Suprapubic skin (tissue), 3 donors: ENCODE results near the gene IFNA5.

Experiments used
- POLR2A ChIP-seq, 2 donors: fragments of 450-650 bp; IDR thresholded peaks; one replicate each; pipeline ENCODE4 v1.6.1; 2017; ENCODE audit warnings: antibody characterized with exemption in 2 of 2, mild to moderate bottlenecking in 2 of 2, moderate library complexity in 2 of 2
- TF ChIP-seq, protein P1 (sequence below), 2 donors: fragments of 200-600 bp in 1 of 2; fragments of 450-650 bp in 1 of 2; sonication (generic) in 1 of 2; IDR thresholded peaks; one replicate each; pipeline ENCODE4 v1.5.1; 2016 to 2019; ENCODE audit warnings: antibody characterized with exemption in 2 of 2, mild to moderate bottlenecking in 1 of 2, moderate library complexity in 1 of 2

DNA sequence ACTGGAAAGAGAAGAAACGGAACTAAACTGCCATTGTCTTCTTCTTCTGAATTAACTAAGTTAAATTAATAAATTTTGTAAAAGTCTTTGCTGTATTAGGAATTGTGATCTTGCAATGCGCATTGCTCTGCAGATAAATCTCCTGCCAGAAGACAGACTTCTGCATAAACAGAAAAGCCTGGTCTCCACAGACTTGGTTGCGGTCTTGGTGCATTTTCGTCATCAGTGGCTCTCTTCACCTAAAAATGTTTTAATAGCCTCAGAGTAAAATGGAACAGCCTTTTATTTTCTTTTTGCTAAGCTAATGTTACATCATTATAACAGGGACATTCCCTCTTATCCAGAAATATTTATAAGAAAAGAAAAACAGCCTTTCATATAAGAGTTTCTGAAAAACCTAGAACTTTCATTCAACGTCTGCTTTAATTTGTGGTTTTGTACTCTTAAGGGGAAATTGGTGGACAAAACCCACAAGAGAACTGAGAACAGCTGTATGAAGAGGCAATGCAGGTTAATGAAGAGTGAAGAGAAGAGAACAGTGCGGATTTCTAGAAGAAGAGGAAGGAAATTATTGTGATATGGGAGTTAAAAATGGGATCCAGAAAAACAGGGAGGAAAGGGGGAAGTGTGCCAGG is 10.1 kb downstream of the IFNA5 start:
- TF ChIP-seq, protein P1, sequence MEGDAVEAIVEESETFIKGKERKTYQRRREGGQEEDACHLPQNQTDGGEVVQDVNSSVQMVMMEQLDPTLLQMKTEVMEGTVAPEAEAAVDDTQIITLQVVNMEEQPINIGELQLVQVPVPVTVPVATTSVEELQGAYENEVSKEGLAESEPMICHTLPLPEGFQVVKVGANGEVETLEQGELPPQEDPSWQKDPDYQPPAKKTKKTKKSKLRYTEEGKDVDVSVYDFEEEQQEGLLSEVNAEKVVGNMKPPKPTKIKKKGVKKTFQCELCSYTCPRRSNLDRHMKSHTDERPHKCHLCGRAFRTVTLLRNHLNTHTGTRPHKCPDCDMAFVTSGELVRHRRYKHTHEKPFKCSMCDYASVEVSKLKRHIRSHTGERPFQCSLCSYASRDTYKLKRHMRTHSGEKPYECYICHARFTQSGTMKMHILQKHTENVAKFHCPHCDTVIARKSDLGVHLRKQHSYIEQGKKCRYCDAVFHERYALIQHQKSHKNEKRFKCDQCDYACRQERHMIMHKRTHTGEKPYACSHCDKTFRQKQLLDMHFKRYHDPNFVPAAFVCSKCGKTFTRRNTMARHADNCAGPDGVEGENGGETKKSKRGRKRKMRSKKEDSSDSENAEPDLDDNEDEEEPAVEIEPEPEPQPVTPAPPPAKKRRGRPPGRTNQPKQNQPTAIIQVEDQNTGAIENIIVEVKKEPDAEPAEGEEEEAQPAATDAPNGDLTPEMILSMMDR (IDR thresholded peaks at IDR 0.05): no peak
- TF ChIP-seq POLR2A (IDR thresholded peaks at IDR 0.05): no peak
